CMK (cell line): ENCODE measurements around the gene SEZ6L2.
"Not testable (repeated sequence)": the region's sequence is repeated elsewhere in the genome, so short reads cannot be mapped to it uniquely, and the experiment has no call there.

ENCODE experiments used
- DNase-seq: peaks from one replicate; pipeline ENCODE4 v3.0.0-alpha.2; 2010; ENCODE audit warnings: low read depth

Gene SEZ6L2

GRCh38 chr16:29881050-29881449 is 18.3 kb downstream of the SEZ6L2 start:
- DNase-seq: no peak

GRCh38 chr16:29878172-29878571 is 21.2 kb downstream of the SEZ6L2 start:
- no peak for DNase-seq

GRCh38 chr16:29877266-29877961 is 21.9 kb downstream of the SEZ6L2 start:
- peak; percentile 35 for DNase-seq

GRCh38 chr16:29876594-29877249 is 22.6 kb downstream of the SEZ6L2 start:
- no peak for DNase-seq

GRCh38 chr16:29876217-29876593 is 23.1 kb downstream of the SEZ6L2 start:
- no peak for DNase-seq

GRCh38 chr16:29875206-29875605 is 24.1 kb downstream of the SEZ6L2 start:
- no peak for DNase-seq

- DNase-seq: no peak
These were observed 26.0 kb downstream of the SEZ6L2 start for GRCh38 chr16:29873319-29873718.

- no peak for DNase-seq
These were observed 27.4 kb downstream of the SEZ6L2 start for GRCh38 chr16:29871822-29872546.

- not testable (repeated sequence) for DNase-seq
These were observed 30.3 kb downstream of the SEZ6L2 start for GRCh38 chr16:29869067-29869466.

GRCh38 chr16:29868396-29869009 is 30.8 kb downstream of the SEZ6L2 start:
- DNase-seq: no peak

GRCh38 chr16:29864205-29864604 is 35.1 kb downstream of the SEZ6L2 start:
- DNase-seq: no peak

GRCh38 chr16:29863669-29863984 is 35.7 kb downstream of the SEZ6L2 start:
- no peak for DNase-seq

GRCh38 chr16:29862884-29863668 is 36.3 kb downstream of the SEZ6L2 start, which contains the start of gene CDIPT:
CDIPT (minus strand) TSS chr16:29863226; CDS start chr16:29862857, 369 bp downstream.
- DNase-seq: peak; percentile 95

GRCh38 chr16:29862383-29862883 is 36.9 kb downstream of the SEZ6L2 start:
- no peak for DNase-seq

GRCh38 chr16:29860218-29860617 is 39.1 kb downstream of the SEZ6L2 start:
- no peak for DNase-seq

GRCh38 chr16:29858974-29859373 is 40.4 kb downstream of the SEZ6L2 start:
- DNase-seq: no peak

- DNase-seq: no peak
These were observed 41.1 kb downstream of the SEZ6L2 start for GRCh38 chr16:29858149-29858849.

GRCh38 chr16:29857133-29857760 is 42.1 kb downstream of the SEZ6L2 start:
- no peak for DNase-seq

GRCh38 chr16:29854520-29855100 is 44.7 kb downstream of the SEZ6L2 start:
- no peak for DNase-seq

GRCh38 chr16:29852654-29853053 is 46.7 kb downstream of the SEZ6L2 start:
- DNase-seq: no peak
